ENCODE data around the gene KIF13A. TPM values are rescaled to one million over a fixed set of nuclear protein-coding genes. Genes with fewer than 3 reads are reported as not detected.
"Not testable (repeated sequence)": the region's sequence is repeated elsewhere in the genome, so short reads cannot be mapped to it uniquely, and the experiment has no call there.

Gene KIF13A
- total RNA-seq, 1 experiment from 2014 or later = 52.7 TPM

- not testable (repeated sequence) for H3K27me3 ChIP-seq (replicated peaks); H3K9me3 ChIP-seq (replicated peaks); H3K4me3 ChIP-seq; H3K27ac ChIP-seq; DNase-seq (ENCODE audit: low read depth in 1 of 2, low spot score in 2 of 2)
- Histone ChIP-seq H3K4me1 (replicated peaks) (peaks cover 14% of the 10 kb centered on the region), H3K36me3 (peaks cover 12% of the 10 kb centered on the region)
Observed at GRCh38 chr6:17857188-17857587, 130.2 kb downstream of the KIF13A start.

DNA sequence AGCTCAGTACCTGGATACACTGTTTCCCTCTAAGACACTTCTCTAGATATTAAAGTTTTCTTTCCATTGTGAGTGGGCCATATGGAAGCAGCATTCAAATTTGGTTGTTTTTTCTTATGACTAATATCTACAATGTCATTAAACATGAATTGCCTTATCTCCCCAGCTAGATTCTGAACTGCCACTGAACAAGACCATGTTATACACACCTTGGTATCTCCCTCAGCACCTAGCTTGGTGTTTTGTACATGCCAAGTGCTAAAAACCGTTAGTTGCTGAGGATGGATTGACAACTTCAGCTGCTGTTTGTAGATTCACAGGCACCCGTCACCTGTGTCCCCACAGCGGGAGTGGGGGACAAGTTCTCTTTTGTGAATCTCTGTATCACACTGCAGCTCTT, 131.1 kb downstream of the KIF13A start:
- Histone ChIP-seq H3K9me3 (replicated peaks) (no peaks in the 10 kb centered on the region), H3K4me3 (no peak overlapping the region), H3K4me1 (replicated peaks) (peaks cover 22% of the 10 kb centered on the region), H3K27me3 (replicated peaks) (no peaks in the 10 kb centered on the region), H3K36me3 (peaks cover 12% of the 10 kb centered on the region), H3K27ac (no peak overlapping the region)
- DNase-seq (ENCODE audit: low read depth in 1 of 2, low spot score in 2 of 2) = no peak

DNA sequence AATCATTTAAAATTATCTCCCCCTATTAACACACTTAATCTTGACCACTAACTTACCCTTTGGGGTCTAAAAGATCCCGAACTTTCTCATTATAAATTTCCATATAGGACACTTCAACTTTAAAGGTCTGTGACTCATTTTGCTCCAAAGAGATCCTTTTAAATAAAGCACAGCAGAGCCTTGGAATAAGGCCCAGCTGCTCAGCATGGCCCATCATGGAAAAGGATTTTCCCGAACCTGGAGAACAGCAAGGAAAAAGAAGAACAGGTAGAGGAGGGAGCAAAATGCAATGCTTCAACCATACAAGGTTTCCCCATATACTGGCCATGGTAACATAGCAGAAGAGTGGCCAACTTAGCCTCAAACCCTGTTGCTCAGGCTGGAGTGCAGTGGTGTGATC, 132.1 kb downstream of the KIF13A start:
- Histone ChIP-seq H3K36me3 (peaks cover 22% of the 10 kb centered on the region), H3K9me3 (replicated peaks) (no peaks in the 10 kb centered on the region), H3K27me3 (replicated peaks) (no peaks in the 10 kb centered on the region), H3K27ac (no peak overlapping the region), H3K4me1 (replicated peaks) (peaks cover 29% of the 10 kb centered on the region), H3K4me3 (no peak overlapping the region)
- DNase-seq (ENCODE audit: low read depth in 1 of 2, low spot score in 2 of 2) = no peak

DNA sequence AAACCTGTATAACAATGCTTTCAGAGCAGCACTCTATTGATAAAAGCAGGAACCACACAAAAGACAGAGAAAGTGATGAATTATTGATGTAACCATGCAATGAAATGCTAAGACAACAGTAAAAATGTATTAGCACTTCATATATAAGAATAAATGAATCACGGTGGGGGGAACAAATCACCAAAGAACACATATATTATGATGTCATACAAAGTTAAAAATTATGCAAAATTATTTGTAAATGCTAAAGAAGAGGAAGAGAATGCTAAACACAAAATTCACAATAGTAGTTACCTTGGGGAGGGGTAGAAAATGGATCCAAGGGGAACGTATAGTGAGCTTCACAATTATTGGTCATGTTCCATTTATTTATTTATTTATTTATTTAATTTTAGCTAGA, 133.9 kb downstream of the KIF13A start:
- H3K4me1 ChIP-seq (replicated peaks) = peaks cover 31% of the 10 kb centered on the region
- H3K9me3 ChIP-seq (replicated peaks) = no peaks in the 10 kb centered on the region
- no peaks in the 10 kb centered on the region for H3K27me3 ChIP-seq (replicated peaks)
- H3K36me3 ChIP-seq = peaks cover 40% of the 10 kb centered on the region
- H3K4me3 ChIP-seq = no peak overlapping the region
- DNase-seq (ENCODE audit: low read depth in 1 of 2, low spot score in 2 of 2) = no peak
- no peak overlapping the region for H3K27ac ChIP-seq

GRCh38 chr6:17851720-17852161, 135.7 kb downstream of the KIF13A start:
- peaks cover 31% of the 10 kb centered on the region for H3K4me1 ChIP-seq (replicated peaks)
- no peaks in the 10 kb centered on the region for H3K27me3 ChIP-seq (replicated peaks)
- peak in 1 of 2 experiments; percentile 57 for DNase-seq (ENCODE audit: low read depth in 1 of 2, low spot score in 2 of 2)
- peaks cover 47% of the 10 kb centered on the region for H3K36me3 ChIP-seq
- peak overlapping the region; percentile 78 for H3K27ac ChIP-seq
- H3K4me3 ChIP-seq = no peak overlapping the region; the same call in 1 of the 2 replicates
- no peaks in the 10 kb centered on the region for H3K9me3 ChIP-seq (replicated peaks)

- peak in 1 of 2 experiments; percentile 47 for DNase-seq (ENCODE audit: low read depth in 1 of 2, low spot score in 2 of 2)
- peaks cover 49% of the 10 kb centered on the region for H3K36me3 ChIP-seq
- H3K27me3 ChIP-seq (replicated peaks) = no peaks in the 10 kb centered on the region
- no peaks in the 10 kb centered on the region for H3K9me3 ChIP-seq (replicated peaks)
- H3K4me1 ChIP-seq (replicated peaks) = peaks cover 31% of the 10 kb centered on the region
- H3K4me3 ChIP-seq = no peak overlapping the region; the same call in 1 of the 2 replicates
- H3K27ac ChIP-seq = peak overlapping the region; percentile 78
Observed at GRCh38 chr6:17851001-17851719, 136.3 kb downstream of the KIF13A start.

DNA sequence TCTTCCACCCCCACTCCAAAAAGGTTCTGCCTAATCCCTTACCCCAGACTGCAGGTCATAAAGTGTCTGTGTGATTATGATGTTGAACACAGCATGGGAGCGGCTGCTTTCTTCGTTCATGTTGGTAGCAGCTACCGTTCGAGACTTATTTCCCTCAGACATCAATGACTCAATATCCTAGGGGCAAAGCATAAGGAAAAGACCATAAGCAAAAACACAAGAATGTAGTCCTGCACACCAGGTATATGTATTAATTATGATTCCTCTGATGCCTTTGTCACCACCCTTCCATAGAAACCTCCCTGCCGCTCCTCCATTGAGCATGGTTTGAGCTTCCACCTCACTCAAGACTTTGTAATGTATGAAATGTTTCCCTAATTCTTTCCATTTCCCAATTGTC, 137.2 kb downstream of the KIF13A start:
- Histone ChIP-seq H3K36me3 (peaks cover 49% of the 10 kb centered on the region), H3K4me3 (no peak overlapping the region), H3K9me3 (replicated peaks) (no peaks in the 10 kb centered on the region), H3K4me1 (replicated peaks) (peaks cover 31% of the 10 kb centered on the region), H3K27me3 (replicated peaks) (no peaks in the 10 kb centered on the region), H3K27ac (peak overlapping the region; percentile 78; the same call in 1 of the 2 replicates)
- DNase-seq (ENCODE audit: low read depth in 1 of 2, low spot score in 2 of 2) = no peak

DNA sequence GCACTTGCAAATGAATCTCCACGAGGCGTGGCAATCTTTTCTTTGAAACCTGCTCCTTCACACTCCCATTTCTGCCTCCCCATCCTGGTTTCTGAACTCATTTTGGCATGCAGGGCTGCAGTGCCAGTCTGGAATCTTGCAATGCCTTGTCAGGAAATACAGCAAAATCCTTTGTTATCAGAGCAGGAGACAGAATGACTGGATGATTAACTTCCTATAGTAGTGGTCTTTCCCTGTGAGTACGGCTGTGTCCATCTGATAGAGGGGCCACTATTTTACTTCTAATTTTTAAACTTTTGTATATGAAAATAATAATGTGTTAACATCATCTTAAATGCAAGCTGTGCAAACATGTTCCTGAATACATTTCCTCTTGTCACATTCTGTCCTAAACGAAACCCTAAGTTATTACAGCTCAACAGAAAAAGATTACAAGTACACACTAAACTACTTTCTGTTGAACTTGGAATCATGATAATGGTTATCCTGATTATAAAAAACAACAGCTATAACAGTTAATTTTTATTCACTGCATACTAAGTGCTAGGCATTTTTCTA, 140.2 kb downstream of the KIF13A start:
- no peak overlapping the region for H3K4me3 ChIP-seq
- no peaks in the 10 kb centered on the region for H3K27me3 ChIP-seq (replicated peaks)
- peaks cover 21% of the 10 kb centered on the region for H3K4me1 ChIP-seq (replicated peaks)
- H3K9me3 ChIP-seq (replicated peaks) = no peaks in the 10 kb centered on the region
- H3K36me3 ChIP-seq = peaks cover 48% of the 10 kb centered on the region
- H3K27ac ChIP-seq = no peak overlapping the region
- DNase-seq (ENCODE audit: low read depth in 1 of 2, low spot score in 2 of 2) = no peak

DNA sequence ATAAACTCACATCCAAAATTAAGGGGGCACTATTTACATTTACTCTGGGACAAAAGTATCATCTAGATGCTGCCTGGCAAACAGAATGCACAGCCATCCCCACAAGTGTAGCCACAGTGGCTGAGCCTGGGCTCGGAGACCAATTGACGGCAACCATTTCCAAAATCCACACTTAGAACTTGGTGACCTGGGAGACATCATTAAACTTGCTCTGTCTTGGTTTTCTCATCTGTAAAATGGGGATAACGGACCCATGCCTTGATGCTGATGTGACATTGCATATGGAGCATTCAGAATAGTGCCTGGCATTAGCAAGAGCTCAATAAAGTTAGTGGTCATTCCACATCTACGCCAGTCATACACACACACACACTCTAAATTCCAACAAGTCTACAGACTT, 140.7 kb downstream of the KIF13A start:
- DNase-seq (ENCODE audit: low read depth in 1 of 2, low spot score in 2 of 2) = no peak
- Histone ChIP-seq H3K9me3 (replicated peaks) (no peaks in the 10 kb centered on the region), H3K27ac (no peak overlapping the region), H3K27me3 (replicated peaks) (no peaks in the 10 kb centered on the region), H3K4me1 (replicated peaks) (peaks cover 16% of the 10 kb centered on the region), H3K36me3 (peaks cover 48% of the 10 kb centered on the region), H3K4me3 (no peak overlapping the region)

- no peak overlapping the region for H3K27ac ChIP-seq
- no peaks in the 10 kb centered on the region for H3K27me3 ChIP-seq (replicated peaks)
Observed at GRCh38 chr6:17845598-17845997, 141.8 kb downstream of the KIF13A start.

GRCh38 chr6:17844967-17845366, 142.5 kb downstream of the KIF13A start:
- DNase-seq (ENCODE audit: low read depth in 1 of 2, low spot score in 2 of 2); H3K27me3 ChIP-seq (replicated peaks); H3K4me1 ChIP-seq (replicated peaks); H3K27ac ChIP-seq; H3K4me3 ChIP-seq; H3K9me3 ChIP-seq (replicated peaks): not testable (repeated sequence)
- peaks cover 35% of the 10 kb centered on the region for H3K36me3 ChIP-seq

More at GRCh38 chr6:17845598-17845997, 141.8 kb downstream of the KIF13A start:
- no peaks in the 10 kb centered on the region for H3K9me3 ChIP-seq (replicated peaks)
- H3K36me3 ChIP-seq = peaks cover 41% of the 10 kb centered on the region
- no peak overlapping the region for H3K4me3 ChIP-seq
- DNase-seq (ENCODE audit: low read depth in 1 of 2, low spot score in 2 of 2) = no peak
- H3K4me1 ChIP-seq (replicated peaks) = peaks cover 4% of the 10 kb centered on the region

GRCh38 chr6:17842934-17843821, 144.3 kb downstream of the KIF13A start:
- DNase-seq (ENCODE audit: low read depth in 1 of 2, low spot score in 2 of 2) = no peak
- Histone ChIP-seq H3K27me3 (replicated peaks) (no peaks in the 10 kb centered on the region), H3K27ac (no peak overlapping the region), H3K4me1 (replicated peaks) (peaks cover 8% of the 10 kb centered on the region), H3K9me3 (replicated peaks) (no peaks in the 10 kb centered on the region), H3K4me3 (no peak overlapping the region), H3K36me3 (peaks cover 24% of the 10 kb centered on the region)

DNA sequence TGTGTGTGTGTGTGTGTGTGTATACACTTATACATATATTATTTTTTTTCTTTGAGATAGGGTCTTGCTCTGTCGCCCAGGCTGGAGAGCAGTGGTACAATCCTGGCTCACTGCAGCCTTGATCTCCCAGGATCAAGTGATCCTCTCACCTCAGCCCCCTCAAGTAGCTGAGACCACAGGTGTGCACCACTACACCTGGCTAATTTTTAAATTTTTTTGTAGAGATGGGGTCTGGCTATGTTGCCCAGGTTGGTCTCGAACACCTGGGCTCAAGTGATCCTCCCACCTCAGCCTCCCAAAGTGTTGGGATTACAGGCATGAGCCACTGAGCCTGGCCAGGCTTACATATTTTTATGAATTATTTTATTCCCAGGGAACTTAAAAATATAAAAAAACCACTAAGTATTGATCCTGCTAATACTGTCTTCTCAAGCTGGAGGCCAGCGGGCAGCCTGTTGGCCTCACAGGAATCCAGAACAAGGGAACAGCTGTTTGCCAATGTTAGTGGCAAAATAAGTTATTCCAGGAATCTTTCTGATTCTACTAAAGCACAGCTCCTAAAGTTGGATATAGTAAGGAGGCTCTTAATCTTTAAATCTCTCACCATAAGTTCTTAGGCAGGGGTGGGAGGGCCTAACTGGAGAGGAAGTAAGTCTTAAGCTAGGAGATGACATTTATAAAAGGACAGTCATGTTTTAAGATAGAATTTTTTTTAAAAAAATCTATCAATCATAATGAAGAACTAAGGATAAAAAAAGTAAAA, 145.2 kb downstream of the KIF13A start:
- Histone ChIP-seq H3K27ac (no peak overlapping the region), H3K4me3 (no peak overlapping the region), H3K36me3 (peaks cover 27% of the 10 kb centered on the region), H3K4me1 (replicated peaks) (peaks cover 17% of the 10 kb centered on the region), H3K27me3 (replicated peaks) (no peaks in the 10 kb centered on the region), H3K9me3 (replicated peaks) (no peaks in the 10 kb centered on the region)
- no peak for DNase-seq (ENCODE audit: low read depth in 1 of 2, low spot score in 2 of 2)
